HCT116 (cell line): ENCODE results near the gene CMC1. TPM values are rescaled to one million over a fixed set of nuclear protein-coding genes. Genes with fewer than 3 reads are reported as not detected.
"Not testable (repeated sequence)": the region's sequence is repeated elsewhere in the genome, so short reads cannot be mapped to it uniquely, and the experiment has no call there.

ENCODE experiments used
- ATAC-seq: fragments of 200-7000 bp; cut with Tn5 transposase; 2 replicates; pipeline ENCODE4 v1.9.1; 2020; ENCODE audit warnings: mild to moderate bottlenecking, moderate library complexity
- BruUV-seq: library from RNA; stranded (reverse); fragments of 400-500 nt; replicated peaks from 2 replicates; lab custom pipeline; 2021; lab: Mats Ljungman, UMichigan
- CTCF ChIA-PET: fragments of 300-600 bp; sonication (Branson Sonifier 250); formaldehyde crosslinking; loops from one replicate; lab custom pipeline; 2021; ENCODE audit warnings: antibody characterized with exemption; lab: Charles Lee
- POLR2A ChIA-PET: fragments of 300-600, 350-600 bp; sonication (Branson Sonifier 250); formaldehyde crosslinking; loops from one replicate; lab custom pipeline; 2021; ENCODE audit warnings: antibody characterized with exemption; lab: Charles Lee
- RAD21 ChIA-PET, 2 experiments: fragments of 300-600 bp; sonication (Branson Sonifier 250); formaldehyde crosslinking; loops; one replicate each; lab custom pipeline; 2023; ENCODE audit warnings: low total read pairs in 2 of 2; ENCODE audit not compliant: uncharacterized antibody in 2 of 2, unreplicated experiment in 2 of 2, low non-redundant PET in 1 of 2; lab: Charles Lee
- DNase-seq: peaks from one replicate; pipeline ENCODE4 v3.0.0-alpha.2; 2010; ENCODE audit warnings: low read depth, low spot score
- H2AFZ ChIP-seq: fragments of 200-600 bp; shearing (Covaris generic), sonication (generic); 2 replicates; pipeline ENCODE4 v1.6.1; 2017; ENCODE audit warnings: low read depth, mixed run types, mixed read lengths, antibody characterized with exemption, low read length; ENCODE audit not compliant: poor library complexity, severe bottlenecking
- H3K27ac ChIP-seq: 2 replicates; pipeline ENCODE4 v1.5.1; 2012; ENCODE audit warnings: low read depth, low read length
- H3K27me3 ChIP-seq: fragments of 200-600 bp; sonication (generic); 2 replicates; pipeline ENCODE4 v1.6.1; 2016; ENCODE audit warnings: mixed run types, low read length, mixed read lengths; ENCODE audit not compliant: insufficient read depth
- H3K36me3 ChIP-seq, 2 experiments: fragments of 200-500 bp in 1 of 2; fragments of 200-600 bp in 1 of 2; sonication (Bioruptor generic) in 1 of 2; sonication (generic) in 1 of 2; 2 replicates each; pipeline versions ENCODE4 v1.5.1 to v1.6.1; 2014 to 2016; ENCODE audit warnings: low read length in 2 of 2, inconsistent platforms in 1 of 2, mixed read lengths in 1 of 2, mixed run types in 1 of 2; ENCODE audit not compliant: insufficient read depth in 2 of 2, control insufficient read depth in 1 of 2
- H3K4me1 ChIP-seq, 2 experiments: fragments of 200-600 bp in 1 of 2; sonication (generic) in 1 of 2; 2 replicates each; pipeline versions ENCODE4 v1.5.1 to v1.6.1; 2012 to 2017; ENCODE audit warnings: low read length in 2 of 2, inconsistent platforms in 1 of 2, mild to moderate bottlenecking in 1 of 2, mixed read lengths in 1 of 2, mixed run types in 1 of 2, moderate library complexity in 1 of 2; ENCODE audit not compliant: insufficient read depth in 2 of 2, control insufficient read depth in 1 of 2
- H3K4me2 ChIP-seq: fragments of 200-600 bp; sonication (generic); 2 replicates; pipeline ENCODE4 v1.6.1; 2017; ENCODE audit warnings: mixed run types, low read length, mixed read lengths
- H3K4me3 ChIP-seq, 2 experiments: fragments of 200-600 bp in 1 of 2; sonication (generic) in 1 of 2; replicated peaks in 1 of 2; 2 replicates each; pipeline ENCODE4 v1.5.1; 2011 to 2016; ENCODE audit warnings: low read length in 2 of 2, control low read depth in 1 of 2, low read depth in 1 of 2, mild to moderate bottlenecking in 1 of 2, mixed read lengths in 1 of 2, mixed run types in 1 of 2
- H3K79me2 ChIP-seq: fragments of 200-600 bp; sonication (generic); 2 replicates; pipeline ENCODE4 v1.6.1; 2017; ENCODE audit warnings: mild to moderate bottlenecking, mixed run types, low read length, moderate library complexity, mixed read lengths; ENCODE audit not compliant: insufficient read depth
- H3K9ac ChIP-seq: fragments of 200-600 bp; sonication (generic); 2 replicates; pipeline ENCODE4 v1.6.1; 2016; ENCODE audit warnings: low read length, mixed read lengths
- H3K9me2 ChIP-seq: fragments of 200-600 bp; sonication (generic), shearing (Covaris generic); 2 replicates; pipeline ENCODE4 v1.6.1; 2017; ENCODE audit warnings: mixed run types, mild to moderate bottlenecking, moderate library complexity; ENCODE audit not compliant: insufficient read depth
- H3K9me3 ChIP-seq, 2 experiments: fragments of 200-500 bp in 1 of 2; fragments of 200-600 bp in 1 of 2; sonication (Bioruptor generic) in 1 of 2; sonication (generic) in 1 of 2; 2 replicates each; pipeline ENCODE4 v1.6.1; 2014 to 2017; ENCODE audit warnings: low read length in 2 of 2, mixed read lengths in 2 of 2, inconsistent platforms in 1 of 2, low read depth in 1 of 2, mild to moderate bottlenecking in 1 of 2, mixed run types in 1 of 2, moderate library complexity in 1 of 2; ENCODE audit not compliant: control insufficient read depth in 1 of 2, insufficient read depth in 1 of 2
- H4K20me1 ChIP-seq: fragments of 200-600 bp; sonication (generic), shearing (Covaris generic); 2 replicates; pipeline ENCODE4 v1.6.1; 2017; ENCODE audit warnings: mixed run types, mild to moderate bottlenecking, moderate library complexity; ENCODE audit not compliant: insufficient read depth
- CBX3 ChIP-seq: IDR thresholded peaks from 2 replicates; pipeline ENCODE4 v1.6.1; 2012; ENCODE audit warnings: low read depth
- CEBPB ChIP-seq: IDR thresholded peaks from 2 replicates; pipeline ENCODE4 v1.6.1; 2012; ENCODE audit warnings: low read depth
- EGR1 ChIP-seq: IDR thresholded peaks from 2 replicates; pipeline ENCODE4 v1.6.1; 2012; ENCODE audit warnings: low read depth
- EZH2 ChIP-seq: fragments of 200-600 bp; sonication (generic); IDR thresholded peaks from 2 replicates; pipeline ENCODE4 v1.6.1; 2017; ENCODE audit warnings: antibody characterized with exemption, mixed run types
- EZH2phosphoT487 ChIP-seq: fragments of 200-600 bp; IDR thresholded peaks from 2 replicates; pipeline ENCODE4 v1.6.1; 2018; ENCODE audit warnings: antibody characterized with exemption, borderline replicate concordance
- FOSL1 ChIP-seq: IDR thresholded peaks from 2 replicates; pipeline ENCODE4 v1.6.1; 2012; ENCODE audit warnings: low read depth
- JUND ChIP-seq: IDR thresholded peaks from 2 replicates; pipeline ENCODE4 v1.6.1; 2012
- POLR2A ChIP-seq: IDR thresholded peaks from 2 replicates; pipeline ENCODE4 v1.7.0; 2011; ENCODE audit warnings: borderline replicate concordance; ENCODE audit not compliant: insufficient read depth, insufficient read length; ENCODE audit errors: extremely low read depth
- RAD21 ChIP-seq: IDR thresholded peaks from 2 replicates; pipeline ENCODE4 v1.6.1; 2012; ENCODE audit warnings: low read depth, mild to moderate bottlenecking
- SIN3A ChIP-seq: IDR thresholded peaks from 2 replicates; pipeline ENCODE4 v1.6.1; 2012; ENCODE audit warnings: low read depth
- SP1 ChIP-seq: IDR thresholded peaks from 2 replicates; pipeline ENCODE4 v1.6.1; 2012; ENCODE audit warnings: low read depth
- SRF ChIP-seq: IDR thresholded peaks from 2 replicates; pipeline ENCODE4 v1.6.1; 2012; ENCODE audit warnings: low read depth
- TCF7L2 ChIP-seq: IDR thresholded peaks from 2 replicates; pipeline ENCODE4 v1.7.0; 2011; ENCODE audit warnings: borderline replicate concordance, inconsistent platforms; ENCODE audit not compliant: insufficient read depth, insufficient read length; ENCODE audit errors: extremely low read depth
- YY1 ChIP-seq: IDR thresholded peaks from 2 replicates; pipeline ENCODE4 v1.6.1; 2011; ENCODE audit warnings: low read length, low read depth, moderate library complexity, mild to moderate bottlenecking; ENCODE audit not compliant: insufficient replicate concordance; ENCODE audit errors: extremely low read depth
- ZFX ChIP-seq: fragments of 450-650 bp; IDR thresholded peaks from 2 replicates; pipeline ENCODE4 v1.6.1; 2017
- ZNF274 ChIP-seq: fragments of 200-500 bp; sonication (Bioruptor generic); IDR thresholded peaks from 2 replicates; pipeline ENCODE4 v1.6.1; 2014; ENCODE audit warnings: mild to moderate bottlenecking, low read depth, low read length, inconsistent platforms
- intact Hi-C: fragments of 100-400 bp; cut with micrococcal nuclease; formaldehyde crosslinking; loops from 2 replicates; pipeline ENCODE4 v1.10.0; 2022
- total RNA-seq: library from RNA; stranded (reverse); gene quantifications from one replicate; pipeline ENCODE4 v1.2.1, GENCODE V29; 2021; ENCODE audit not compliant: unreplicated experiment
- TF ChIP-seq, protein P1 (sequence below): IDR thresholded peaks from 2 replicates; pipeline ENCODE4 v1.6.1; 2012
- TF ChIP-seq, protein P2 (sequence below): IDR thresholded peaks from 2 replicates; pipeline ENCODE4 v1.6.1; 2011; ENCODE audit warnings: mild to moderate bottlenecking, low read length, moderate library complexity; ENCODE audit not compliant: insufficient replicate concordance; ENCODE audit errors: extremely low read depth
- TF ChIP-seq, protein P3 (sequence below), 3 experiments: fragments of 200-600 bp in 1 of 3; sonication (generic) in 1 of 3; IDR thresholded peaks in 2 of 3; conservative IDR thresholded peaks in 1 of 3; 2 replicates each; pipeline ENCODE4 v1.5.1; 2012 to 2017; ENCODE audit warnings: low read depth in 2 of 3, low read length in 2 of 3, antibody characterized with exemption in 1 of 3, borderline replicate concordance in 1 of 3, control low read depth in 1 of 3, mild to moderate bottlenecking in 1 of 3, mixed read lengths in 1 of 3, mixed run types in 1 of 3, moderate library complexity in 1 of 3; ENCODE audit not compliant: insufficient read depth in 1 of 3
- TF ChIP-seq, protein P4 (sequence below): IDR thresholded peaks from 2 replicates; pipeline ENCODE4 v1.6.1; 2012

The CMC1 gene
- total RNA-seq, 1 experiment from 2014 or later: 29.0 TPM

DNA sequence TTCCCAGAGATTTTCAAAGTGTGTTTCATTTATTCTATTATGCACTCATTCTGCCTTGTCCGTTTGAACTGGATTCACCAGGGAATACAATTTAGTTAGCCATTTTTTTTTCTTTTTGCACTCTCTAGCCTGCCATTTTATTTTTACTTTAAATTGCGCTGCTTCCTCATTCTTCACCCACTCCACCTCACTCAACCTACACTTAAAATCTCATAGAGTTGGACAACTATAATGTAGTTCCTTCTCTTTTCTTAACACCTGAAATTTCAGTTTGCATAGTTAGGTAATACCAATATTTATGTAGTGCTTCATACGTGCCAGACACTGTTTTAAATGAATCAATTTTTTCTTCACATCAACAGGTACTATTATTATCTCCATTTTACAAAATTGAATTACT, 42.4 kb upstream of the CMC1 start:
- Histone ChIP-seq H3K4me1 (no peaks in the 10 kb centered on the region), H3K36me3 (no peaks in the 10 kb centered on the region), H3K4me2 (no peak overlapping the region), H3K4me3 (no peak overlapping the region), H2AFZ (no peak overlapping the region), H3K9me3 (no peaks in the 10 kb centered on the region), H4K20me1 (no peaks in the 10 kb centered on the region), H3K79me2 (no peaks in the 10 kb centered on the region), H3K9ac (no peak overlapping the region), H3K27me3 (no peaks in the 10 kb centered on the region), H3K9me2 (no peaks in the 10 kb centered on the region), H3K27ac (no peak overlapping the region)
- DNase-seq (no peak), ATAC-seq (no peak)
- ChIA-PET POLR2A (no interaction called here), RAD21 (no interaction called here), CTCF (no interaction called here)
- BruUV-seq: no TSS peak
- TF ChIP-seq TCF7L2: no peak
- TF ChIP-seq EGR1: no peak
- TF ChIP-seq, protein P1, sequence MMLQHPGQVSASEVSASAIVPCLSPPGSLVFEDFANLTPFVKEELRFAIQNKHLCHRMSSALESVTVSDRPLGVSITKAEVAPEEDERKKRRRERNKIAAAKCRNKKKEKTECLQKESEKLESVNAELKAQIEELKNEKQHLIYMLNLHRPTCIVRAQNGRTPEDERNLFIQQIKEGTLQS: no peak
- no peak for TF ChIP-seq CEBPB
- TF ChIP-seq, protein P2, sequence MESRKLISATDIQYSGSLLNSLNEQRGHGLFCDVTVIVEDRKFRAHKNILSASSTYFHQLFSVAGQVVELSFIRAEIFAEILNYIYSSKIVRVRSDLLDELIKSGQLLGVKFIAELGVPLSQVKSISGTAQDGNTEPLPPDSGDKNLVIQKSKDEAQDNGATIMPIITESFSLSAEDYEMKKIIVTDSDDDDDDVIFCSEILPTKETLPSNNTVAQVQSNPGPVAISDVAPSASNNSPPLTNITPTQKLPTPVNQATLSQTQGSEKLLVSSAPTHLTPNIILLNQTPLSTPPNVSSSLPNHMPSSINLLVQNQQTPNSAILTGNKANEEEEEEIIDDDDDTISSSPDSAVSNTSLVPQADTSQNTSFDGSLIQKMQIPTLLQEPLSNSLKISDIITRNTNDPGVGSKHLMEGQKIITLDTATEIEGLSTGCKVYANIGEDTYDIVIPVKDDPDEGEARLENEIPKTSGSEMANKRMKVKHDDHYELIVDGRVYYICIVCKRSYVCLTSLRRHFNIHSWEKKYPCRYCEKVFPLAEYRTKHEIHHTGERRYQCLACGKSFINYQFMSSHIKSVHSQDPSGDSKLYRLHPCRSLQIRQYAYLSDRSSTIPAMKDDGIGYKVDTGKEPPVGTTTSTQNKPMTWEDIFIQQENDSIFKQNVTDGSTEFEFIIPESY: no peak
- TF ChIP-seq, protein P3, sequence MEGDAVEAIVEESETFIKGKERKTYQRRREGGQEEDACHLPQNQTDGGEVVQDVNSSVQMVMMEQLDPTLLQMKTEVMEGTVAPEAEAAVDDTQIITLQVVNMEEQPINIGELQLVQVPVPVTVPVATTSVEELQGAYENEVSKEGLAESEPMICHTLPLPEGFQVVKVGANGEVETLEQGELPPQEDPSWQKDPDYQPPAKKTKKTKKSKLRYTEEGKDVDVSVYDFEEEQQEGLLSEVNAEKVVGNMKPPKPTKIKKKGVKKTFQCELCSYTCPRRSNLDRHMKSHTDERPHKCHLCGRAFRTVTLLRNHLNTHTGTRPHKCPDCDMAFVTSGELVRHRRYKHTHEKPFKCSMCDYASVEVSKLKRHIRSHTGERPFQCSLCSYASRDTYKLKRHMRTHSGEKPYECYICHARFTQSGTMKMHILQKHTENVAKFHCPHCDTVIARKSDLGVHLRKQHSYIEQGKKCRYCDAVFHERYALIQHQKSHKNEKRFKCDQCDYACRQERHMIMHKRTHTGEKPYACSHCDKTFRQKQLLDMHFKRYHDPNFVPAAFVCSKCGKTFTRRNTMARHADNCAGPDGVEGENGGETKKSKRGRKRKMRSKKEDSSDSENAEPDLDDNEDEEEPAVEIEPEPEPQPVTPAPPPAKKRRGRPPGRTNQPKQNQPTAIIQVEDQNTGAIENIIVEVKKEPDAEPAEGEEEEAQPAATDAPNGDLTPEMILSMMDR (IDR thresholded peaks at IDR 0.05 in 2 of 3, conservative IDR thresholded peaks at IDR 0.05 in 1 of 3; ENCODE audit: borderline replicate concordance in 1 of 3, insufficient read depth in 1 of 3, low read depth in 2 of 3, low read length in 2 of 3): no peak
- no peak for TF ChIP-seq FOSL1
- no peak for TF ChIP-seq SP1
- TF ChIP-seq ZFX: no peak
- TF ChIP-seq EZH2phosphoT487: no peak
- no peak for TF ChIP-seq RAD21
- no peak for TF ChIP-seq SRF
- TF ChIP-seq POLR2A: no peak
- no peak for TF ChIP-seq EZH2
- no peak for TF ChIP-seq CBX3
- no peak for TF ChIP-seq JUND
- no peak for TF ChIP-seq SIN3A
- no peak for TF ChIP-seq YY1
- TF ChIP-seq, protein P4, sequence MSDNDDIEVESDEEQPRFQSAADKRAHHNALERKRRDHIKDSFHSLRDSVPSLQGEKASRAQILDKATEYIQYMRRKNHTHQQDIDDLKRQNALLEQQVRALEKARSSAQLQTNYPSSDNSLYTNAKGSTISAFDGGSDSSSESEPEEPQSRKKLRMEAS: no peak
- TF ChIP-seq ZNF274: no peak
- intact Hi-C loops: no loop called here

DNA sequence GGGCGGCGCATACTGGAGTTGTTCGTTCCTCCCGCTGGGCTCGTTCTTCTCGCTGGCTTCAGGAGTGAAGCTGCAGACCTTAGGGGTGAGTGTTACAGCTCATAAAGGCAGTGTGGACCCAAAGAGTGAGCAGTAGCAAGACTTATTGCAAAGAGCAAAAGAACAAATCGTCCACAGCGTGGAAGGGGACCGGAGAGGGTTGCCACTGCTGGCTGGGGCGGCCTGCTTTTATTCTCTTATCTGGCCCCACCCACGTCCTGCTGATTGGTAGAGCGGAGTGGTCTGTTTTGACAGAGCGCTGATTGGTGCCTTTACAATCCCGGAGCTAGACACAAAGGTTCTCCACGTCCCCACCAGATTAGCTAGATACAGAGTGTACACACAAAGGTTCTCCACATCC, 41.8 kb upstream of the CMC1 start:
- CTCF ChIA-PET, BruUV-seq, H3K27ac ChIP-seq, H2AFZ ChIP-seq, H3K9ac ChIP-seq, H3K4me2 ChIP-seq, H3K9me3 ChIP-seq, RAD21 ChIA-PET, H3K9me2 ChIP-seq, H3K4me3 ChIP-seq, H3K4me1 ChIP-seq, H3K79me2 ChIP-seq, DNase-seq, POLR2A ChIA-PET, H3K27me3 ChIP-seq, intact Hi-C loops, ATAC-seq, H4K20me1 ChIP-seq, H3K36me3 ChIP-seq: not testable (repeated sequence)
